Activated gamma-delta T cell (primary cell): ENCODE results near the gene MAGT1.
"Not testable (repeated sequence)": the region's sequence is repeated elsewhere in the genome, so short reads cannot be mapped to it uniquely, and the experiment has no call there.

Experiments
- DNase-seq: peaks from one replicate; lab custom pipeline; 2025; lab: John Stamatoyannopoulos, UW

Gene MAGT1

DNA sequence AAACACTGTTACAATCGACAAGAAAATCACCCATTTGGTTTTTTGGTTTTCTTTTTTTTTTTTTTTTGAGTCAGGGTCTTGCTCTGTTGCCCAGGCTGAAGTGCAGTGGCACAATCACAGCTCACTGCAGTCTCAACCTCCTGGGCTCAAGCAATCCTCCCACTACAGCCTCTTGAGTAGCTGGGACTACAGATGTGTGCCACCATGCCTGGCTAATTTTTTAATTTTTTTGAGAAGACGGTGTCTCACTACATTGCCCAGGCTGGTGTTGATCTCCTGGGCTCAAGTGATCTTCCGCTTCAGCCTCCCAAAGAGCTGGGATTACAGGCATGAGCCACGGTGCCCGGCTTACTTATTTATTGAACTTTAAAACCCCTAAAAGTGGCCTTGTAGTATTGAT, 63.7 kb downstream of the MAGT1 start:
- not testable (repeated sequence) for DNase-seq

DNA sequence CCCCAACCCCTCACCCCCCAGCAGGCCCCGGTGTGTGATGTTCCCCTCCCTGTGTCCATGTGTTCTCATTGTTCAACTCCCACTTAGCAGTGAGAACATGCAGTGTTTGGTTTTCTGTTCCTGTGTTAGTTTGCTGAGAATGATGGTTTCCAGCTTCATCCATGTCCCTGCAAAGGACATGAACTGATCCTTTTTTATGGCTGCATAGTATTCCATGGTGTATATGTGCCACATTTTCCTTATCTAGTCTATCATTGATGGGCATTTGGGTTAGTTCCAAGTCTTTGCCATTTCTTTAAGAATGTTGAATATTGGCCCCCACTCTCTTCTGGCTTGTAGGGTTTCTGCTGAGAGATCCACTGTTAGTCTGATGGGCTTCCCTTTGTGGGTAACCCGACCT, 73.2 kb downstream of the MAGT1 start:
- DNase-seq = not testable (repeated sequence)

DNA sequence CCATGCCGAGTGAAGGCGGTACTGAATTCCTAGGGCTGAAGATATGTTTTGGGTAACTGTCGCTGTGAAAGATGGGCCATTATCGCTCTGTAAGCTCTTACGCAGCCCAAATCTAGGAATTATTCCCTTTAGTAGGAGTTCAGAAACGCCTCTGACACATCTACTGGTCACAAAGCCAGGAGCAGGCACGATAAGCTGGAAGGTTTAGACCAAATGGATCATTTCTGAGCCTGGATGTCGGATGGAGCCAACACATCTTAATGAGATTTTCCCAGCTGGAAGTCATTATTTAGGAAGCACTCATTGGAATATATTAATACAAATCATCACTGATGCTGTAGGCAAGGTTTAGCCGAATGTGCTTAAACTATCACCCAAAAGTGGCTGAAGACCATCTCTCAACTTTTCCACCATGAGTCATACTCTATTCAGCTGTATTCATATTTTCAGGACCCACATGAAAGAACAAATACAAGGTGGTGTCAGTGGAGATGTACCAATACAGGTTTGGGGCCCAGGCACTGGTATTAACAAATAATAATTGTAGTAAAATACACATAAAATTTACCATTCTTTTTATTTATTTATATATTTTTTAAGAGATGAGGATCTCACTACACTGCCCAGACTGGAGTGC, 75.0 kb downstream of the MAGT1 start:
- no peak for DNase-seq

DNA sequence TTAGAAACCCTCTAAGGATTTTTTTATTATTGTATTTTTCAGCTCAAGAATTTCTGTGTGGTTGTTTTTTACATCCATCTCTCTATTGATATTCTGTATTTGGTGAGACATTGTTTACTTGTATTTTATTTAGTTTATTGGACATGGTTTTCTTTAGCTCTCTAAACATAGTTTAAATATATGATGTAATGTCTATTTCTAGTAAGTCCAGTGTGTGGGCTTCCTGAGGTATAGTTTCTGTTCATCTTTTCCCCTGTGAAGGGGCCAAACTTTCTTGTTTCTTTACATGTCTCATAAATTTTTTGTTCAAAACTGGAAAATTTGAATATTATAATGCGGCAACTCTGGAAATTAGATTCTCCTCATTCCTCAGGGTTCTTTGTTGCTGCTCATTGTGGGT, 81.0 kb downstream of the MAGT1 start:
- no peak for DNase-seq

DNA sequence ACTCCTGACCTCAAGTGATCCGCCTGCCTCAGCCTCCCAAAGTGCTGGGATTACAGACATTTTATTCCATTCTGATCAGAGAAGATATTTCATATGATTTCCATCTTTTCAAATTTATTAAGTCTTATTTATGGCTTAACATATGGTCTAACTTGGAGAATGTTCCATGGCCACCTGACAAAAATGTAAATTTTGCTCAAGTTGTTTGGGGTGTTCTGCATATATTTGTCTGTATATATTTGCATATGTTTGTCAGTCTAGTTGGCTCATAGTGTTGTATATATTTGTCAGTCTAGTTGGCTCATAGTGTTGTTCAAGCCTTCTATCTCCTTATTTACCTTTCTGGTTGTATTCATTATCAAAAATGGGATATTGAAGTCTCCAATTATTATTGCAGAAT, 93.0 kb downstream of the MAGT1 start:
- no peak for DNase-seq

DNA sequence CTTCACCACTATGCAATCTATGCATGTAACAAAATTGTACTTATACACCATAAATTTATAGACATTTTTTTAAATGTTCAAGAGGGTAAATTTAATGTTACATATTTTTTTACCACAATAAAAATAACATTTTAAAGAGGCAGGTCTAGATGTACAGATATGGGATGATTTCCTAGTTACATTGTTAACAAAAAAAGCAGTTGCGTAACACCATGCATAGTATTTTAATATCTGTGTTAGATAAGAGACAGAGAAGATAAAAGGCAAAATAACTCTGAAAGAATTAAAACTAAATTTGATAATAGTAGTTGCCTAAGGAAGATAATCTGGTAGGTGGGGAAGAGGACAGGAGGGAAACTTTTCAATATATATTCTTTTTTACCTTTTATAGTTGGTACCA, 100.1 kb downstream of the MAGT1 start:
- DNase-seq = no peak

DNA sequence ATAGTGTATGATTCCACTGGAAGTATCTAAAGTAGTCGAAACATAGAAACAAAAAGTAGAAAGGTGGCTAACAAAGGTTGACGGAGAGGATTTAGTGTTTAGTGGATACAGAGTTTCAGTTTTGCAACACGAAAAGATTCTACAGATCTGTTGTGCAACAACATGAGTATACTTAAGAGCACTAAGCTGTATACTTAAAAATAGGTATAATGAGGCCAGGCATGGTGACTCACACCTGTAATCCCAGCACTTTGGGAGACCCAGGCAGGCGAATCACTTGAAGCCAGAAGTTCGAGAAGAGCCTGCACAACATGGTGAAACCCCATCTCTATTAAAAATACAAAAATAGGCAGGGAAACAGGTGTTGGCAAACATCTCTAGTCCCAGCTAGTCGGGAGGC, 101.3 kb downstream of the MAGT1 start:
- DNase-seq = no peak

DNA sequence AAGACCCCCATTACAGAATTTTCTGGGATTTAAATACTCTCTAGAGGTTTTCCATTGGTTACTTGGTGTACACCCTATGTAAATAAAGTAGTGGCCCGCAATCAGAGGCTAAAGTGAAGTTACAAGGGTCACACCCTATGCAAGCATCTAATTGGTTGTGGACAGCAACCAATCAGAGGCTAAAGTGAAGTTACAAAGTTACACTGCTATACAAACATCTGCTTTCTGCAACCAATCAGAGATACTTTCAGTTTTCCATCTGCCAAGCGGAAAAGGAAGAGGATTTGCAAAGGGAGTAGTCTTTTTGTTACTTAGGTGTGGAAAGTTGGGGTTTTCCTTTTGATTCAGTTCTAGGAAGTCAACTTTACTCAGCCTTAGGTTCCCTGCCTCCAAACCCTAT, 107.2 kb downstream of the MAGT1 start:
- DNase-seq = no peak

DNA sequence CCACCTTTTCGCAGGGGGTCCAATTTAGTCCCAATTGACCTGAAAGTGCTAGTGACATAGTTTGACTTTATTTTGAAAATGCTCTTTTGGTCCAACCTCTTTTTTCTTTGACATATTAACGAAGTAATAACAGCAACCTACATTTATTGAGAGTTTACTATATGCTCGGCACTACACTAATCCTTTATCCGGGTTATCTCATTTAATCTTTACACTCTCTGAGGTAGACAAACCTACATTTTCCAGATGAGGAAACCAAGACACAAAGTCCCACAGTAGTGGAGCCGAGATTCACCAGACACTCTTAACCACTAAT, 108.9 kb downstream of the MAGT1 start:
- no peak for DNase-seq

DNA sequence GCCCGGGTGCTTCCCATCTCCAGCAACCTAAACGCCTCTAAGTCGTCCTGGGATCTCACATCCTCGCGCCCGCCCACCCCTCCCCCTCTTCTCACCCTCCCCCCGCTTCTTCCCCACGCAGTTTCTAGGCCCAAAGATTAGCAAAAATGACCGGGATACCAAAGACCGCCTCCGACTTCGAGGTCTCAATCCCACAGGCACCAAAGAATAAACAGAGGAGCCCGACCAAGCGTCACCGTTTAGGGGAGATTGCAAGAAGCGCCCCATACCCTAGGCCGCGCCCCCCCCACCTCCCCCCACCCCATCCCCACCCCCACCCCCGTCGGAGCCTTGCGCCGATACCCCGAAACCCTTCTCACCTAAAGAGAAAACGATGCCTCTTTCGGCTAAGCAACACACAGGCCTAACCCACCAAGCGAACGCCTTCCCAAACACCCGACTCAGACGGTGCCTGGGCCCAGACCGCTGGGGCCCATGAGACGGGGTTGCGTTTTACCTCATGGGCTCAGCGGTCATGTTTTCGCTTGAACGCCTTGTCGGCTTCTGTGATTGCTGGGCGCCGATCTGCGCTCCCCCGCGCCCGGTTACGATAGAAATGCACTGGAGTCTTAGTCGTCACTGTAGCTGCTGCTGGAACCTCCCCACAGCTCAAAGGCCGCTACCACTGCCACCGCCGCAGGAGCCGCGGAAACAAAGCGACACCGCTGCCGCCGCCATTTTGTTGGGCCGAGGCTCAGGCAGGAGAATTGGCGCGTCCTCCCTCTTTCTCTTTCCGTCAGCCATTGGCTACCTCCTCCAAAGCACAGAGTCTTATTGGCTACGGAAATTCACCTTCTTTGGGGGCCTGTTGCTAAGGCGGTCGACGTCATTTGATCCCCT, 109.5 kb downstream of the MAGT1 start, which contains the start of gene ATRX:
TSS of gene ATRX (minus strand) at position 731 of the 879 bp plus-strand sequence. CDS start at position 516, 215 bp downstream.
- DNase-seq = peak; percentile 66

DNA sequence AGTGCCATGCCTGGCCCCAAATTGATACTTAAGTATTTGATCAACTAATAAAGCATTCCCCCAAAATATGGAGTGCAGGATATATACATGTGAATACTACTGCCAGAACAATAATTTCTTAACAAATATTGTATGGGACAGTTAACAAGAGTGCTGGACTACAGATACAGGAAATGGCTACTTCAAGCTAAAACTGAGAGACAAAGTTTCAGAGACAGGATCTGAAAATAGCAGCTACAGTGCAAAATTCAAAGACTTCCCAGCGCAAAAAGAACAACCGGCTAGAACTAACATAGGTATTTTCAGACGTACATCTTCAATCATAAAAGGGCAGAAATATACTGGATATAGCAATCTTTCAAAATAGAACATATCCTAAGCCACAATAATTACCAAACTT, 115.5 kb downstream of the MAGT1 start:
- no peak for DNase-seq

DNA sequence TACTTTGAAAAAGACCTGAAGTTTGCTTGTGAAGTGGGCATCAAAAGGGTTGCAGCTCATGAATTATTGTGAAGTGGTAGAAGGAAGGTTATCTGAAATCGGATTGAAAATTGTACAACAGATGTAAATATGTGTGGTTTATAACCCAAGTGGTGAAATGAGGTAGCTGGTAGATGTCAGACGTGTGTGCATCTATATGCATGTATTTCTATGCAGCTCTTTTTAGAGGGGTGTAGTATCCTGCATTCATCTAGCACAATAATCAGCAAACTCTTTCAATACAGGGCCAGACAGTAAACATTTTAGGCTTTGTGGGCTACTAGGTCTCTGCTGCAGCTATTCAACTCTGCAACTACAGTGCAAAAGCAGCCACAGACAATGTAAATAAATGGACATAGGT, 118.6 kb downstream of the MAGT1 start:
- no peak for DNase-seq
